ENCODE measurements around the gene NUDT1.

The NUDT1 gene

DNA sequence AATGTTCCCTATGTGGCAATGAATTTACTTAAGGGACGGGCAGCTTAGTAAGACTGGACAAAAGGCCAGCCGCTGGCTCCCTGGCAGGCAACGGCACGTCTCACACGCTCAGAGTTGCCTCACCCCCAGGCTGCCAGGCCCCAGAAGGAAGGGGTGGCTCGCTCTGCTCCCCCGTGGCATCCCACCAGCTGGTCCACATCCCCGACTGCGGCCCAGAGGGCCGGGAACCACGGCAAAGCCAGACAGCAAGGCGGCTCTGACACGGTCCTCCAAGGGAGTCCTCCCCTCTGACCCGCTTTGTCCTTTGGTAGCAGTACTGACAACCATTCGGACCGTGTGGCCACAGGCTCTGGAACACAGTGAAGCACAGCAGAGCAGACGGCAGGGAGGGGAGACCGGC lies 34.1 kb downstream of the NUDT1 start:
- no peak overlapping the region for H3K27ac ChIP-seq (ENCODE audit: insufficient read depth, low read length, poor library complexity, severe bottlenecking)
- H3K4me1 ChIP-seq (ENCODE audit: control insufficient read depth, insufficient read depth, low read length, poor library complexity, severe bottlenecking), result no peaks in the 10 kb centered on the region
- no peak overlapping the region for H3K4me3 ChIP-seq (ENCODE audit: insufficient read depth, low read depth, low read length, poor library complexity, severe bottlenecking)
- no peaks in the 10 kb centered on the region for H3K9me3 ChIP-seq (ENCODE audit: control insufficient read depth, low read length)
- H3K27me3 ChIP-seq (replicated peaks; ENCODE audit: control insufficient read depth, insufficient read depth, low read length, poor library complexity, severe bottlenecking), result no peaks in the 10 kb centered on the region
- H3K36me3 ChIP-seq (ENCODE audit: control insufficient read depth, insufficient read depth, low read length), result no peaks in the 10 kb centered on the region
- no peak for DNase-seq

- H3K27me3 ChIP-seq (replicated peaks; ENCODE audit: control insufficient read depth, insufficient read depth, low read length, poor library complexity, severe bottlenecking), result no peaks in the 10 kb centered on the region
- no peaks in the 10 kb centered on the region for H3K36me3 ChIP-seq (ENCODE audit: control insufficient read depth, insufficient read depth, low read length)
- H3K27ac ChIP-seq (ENCODE audit: insufficient read depth, low read length, poor library complexity, severe bottlenecking), result no peak overlapping the region
- no peak for DNase-seq
- H3K4me1 ChIP-seq (ENCODE audit: control insufficient read depth, insufficient read depth, low read length, poor library complexity, severe bottlenecking), result no peaks in the 10 kb centered on the region
- no peaks in the 10 kb centered on the region for H3K9me3 ChIP-seq (ENCODE audit: control insufficient read depth, low read length)
- no peak overlapping the region for H3K4me3 ChIP-seq (ENCODE audit: insufficient read depth, low read depth, low read length, poor library complexity, severe bottlenecking)
Observed at GRCh38 chr7:2278026-2278425, 36.0 kb downstream of the NUDT1 start.

DNA sequence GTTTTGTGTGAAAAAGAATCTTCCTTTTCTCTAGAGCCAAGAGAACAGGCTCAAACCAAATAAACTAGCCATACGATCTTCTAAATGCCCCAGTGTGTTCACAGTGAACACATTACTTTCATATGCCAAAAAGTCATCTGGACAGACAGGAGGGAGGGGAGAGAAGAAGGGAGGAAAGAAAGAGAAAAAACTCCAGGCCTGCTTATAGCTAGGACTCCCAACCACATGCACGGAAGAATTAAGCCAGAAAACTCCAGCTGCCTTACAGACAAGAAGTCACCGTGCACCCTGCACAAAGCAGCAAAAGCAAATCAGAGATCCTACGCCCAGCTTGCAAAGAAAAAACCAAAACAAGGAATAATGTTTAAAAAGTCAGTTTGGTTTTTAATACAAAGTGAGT lies 37.9 kb downstream of the NUDT1 start:
- no peak for DNase-seq
- Histone ChIP-seq H3K27me3 (replicated peaks; ENCODE audit: control insufficient read depth, insufficient read depth, low read length, poor library complexity, severe bottlenecking) (no peaks in the 10 kb centered on the region), H3K36me3 (ENCODE audit: control insufficient read depth, insufficient read depth, low read length) (no peaks in the 10 kb centered on the region), H3K4me3 (ENCODE audit: insufficient read depth, low read depth, low read length, poor library complexity, severe bottlenecking) (no peak overlapping the region), H3K27ac (ENCODE audit: insufficient read depth, low read length, poor library complexity, severe bottlenecking) (no peak overlapping the region), H3K4me1 (ENCODE audit: control insufficient read depth, insufficient read depth, low read length, poor library complexity, severe bottlenecking) (no peaks in the 10 kb centered on the region), H3K9me3 (ENCODE audit: control insufficient read depth, low read length) (no peaks in the 10 kb centered on the region)

- H3K27ac ChIP-seq (ENCODE audit: insufficient read depth, low read length, poor library complexity, severe bottlenecking), result no peak overlapping the region
- DNase-seq, result no peak
- H3K27me3 ChIP-seq (replicated peaks; ENCODE audit: control insufficient read depth, insufficient read depth, low read length, poor library complexity, severe bottlenecking), result no peaks in the 10 kb centered on the region
- H3K9me3 ChIP-seq (ENCODE audit: control insufficient read depth, low read length), result no peaks in the 10 kb centered on the region
- H3K4me3 ChIP-seq (ENCODE audit: insufficient read depth, low read depth, low read length, poor library complexity, severe bottlenecking), result no peak overlapping the region
- H3K4me1 ChIP-seq (ENCODE audit: control insufficient read depth, insufficient read depth, low read length, poor library complexity, severe bottlenecking), result no peaks in the 10 kb centered on the region
- H3K36me3 ChIP-seq (ENCODE audit: control insufficient read depth, insufficient read depth, low read length), result no peaks in the 10 kb centered on the region
Observed at GRCh38 chr7:2280424-2280823, 38.4 kb downstream of the NUDT1 start.

GRCh38 chr7:2281541-2281940 lies 39.5 kb downstream of the NUDT1 start:
- H3K4me3 ChIP-seq (ENCODE audit: insufficient read depth, low read depth, low read length, poor library complexity, severe bottlenecking), result no peak overlapping the region
- H3K9me3 ChIP-seq (ENCODE audit: control insufficient read depth, low read length), result no peaks in the 10 kb centered on the region
- DNase-seq, result no peak
- no peaks in the 10 kb centered on the region for H3K4me1 ChIP-seq (ENCODE audit: control insufficient read depth, insufficient read depth, low read length, poor library complexity, severe bottlenecking)
- H3K36me3 ChIP-seq (ENCODE audit: control insufficient read depth, insufficient read depth, low read length), result no peaks in the 10 kb centered on the region
- H3K27ac ChIP-seq (ENCODE audit: insufficient read depth, low read length, poor library complexity, severe bottlenecking), result no peak overlapping the region
- H3K27me3 ChIP-seq (replicated peaks; ENCODE audit: control insufficient read depth, insufficient read depth, low read length, poor library complexity, severe bottlenecking), result no peaks in the 10 kb centered on the region

- Histone ChIP-seq H3K27ac (ENCODE audit: insufficient read depth, low read length, poor library complexity, severe bottlenecking) (no peak overlapping the region), H3K36me3 (ENCODE audit: control insufficient read depth, insufficient read depth, low read length) (no peaks in the 10 kb centered on the region), H3K27me3 (replicated peaks; ENCODE audit: control insufficient read depth, insufficient read depth, low read length, poor library complexity, severe bottlenecking) (no peaks in the 10 kb centered on the region), H3K9me3 (ENCODE audit: control insufficient read depth, low read length) (no peaks in the 10 kb centered on the region), H3K4me3 (ENCODE audit: insufficient read depth, low read depth, low read length, poor library complexity, severe bottlenecking) (no peak overlapping the region), H3K4me1 (ENCODE audit: control insufficient read depth, insufficient read depth, low read length, poor library complexity, severe bottlenecking) (no peaks in the 10 kb centered on the region)
- DNase-seq, result no peak
Observed at GRCh38 chr7:2282185-2282751, 40.2 kb downstream of the NUDT1 start.

DNA sequence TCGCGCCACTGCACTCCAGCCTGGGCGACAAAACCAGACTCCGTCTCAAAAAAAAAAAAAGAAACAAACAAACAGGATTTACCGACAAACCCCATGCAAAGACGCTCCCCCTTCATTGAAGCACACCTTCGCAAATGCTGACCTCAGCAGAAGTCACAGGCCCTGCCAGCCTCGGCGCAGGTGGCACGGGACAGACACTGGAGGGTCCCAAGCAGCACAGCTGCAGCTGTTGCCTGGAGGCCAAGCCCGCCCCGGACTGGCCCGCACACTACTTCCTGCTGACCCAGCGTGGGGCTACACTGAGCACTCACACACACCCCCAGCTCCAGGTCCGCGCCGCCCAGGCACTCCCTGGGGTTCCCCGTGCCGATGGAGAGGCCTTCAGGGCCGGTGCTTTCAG lies 41.0 kb downstream of the NUDT1 start:
- no peak overlapping the region for H3K4me3 ChIP-seq (ENCODE audit: insufficient read depth, low read depth, low read length, poor library complexity, severe bottlenecking)
- no peaks in the 10 kb centered on the region for H3K4me1 ChIP-seq (ENCODE audit: control insufficient read depth, insufficient read depth, low read length, poor library complexity, severe bottlenecking)
- H3K36me3 ChIP-seq (ENCODE audit: control insufficient read depth, insufficient read depth, low read length), result no peaks in the 10 kb centered on the region
- H3K9me3 ChIP-seq (ENCODE audit: control insufficient read depth, low read length), result no peaks in the 10 kb centered on the region
- no peaks in the 10 kb centered on the region for H3K27me3 ChIP-seq (replicated peaks; ENCODE audit: control insufficient read depth, insufficient read depth, low read length, poor library complexity, severe bottlenecking)
- H3K27ac ChIP-seq (ENCODE audit: insufficient read depth, low read length, poor library complexity, severe bottlenecking), result no peak overlapping the region
- no peak for DNase-seq

- H3K36me3 ChIP-seq (ENCODE audit: control insufficient read depth, insufficient read depth, low read length), result no peaks in the 10 kb centered on the region
- no peaks in the 10 kb centered on the region for H3K27me3 ChIP-seq (replicated peaks; ENCODE audit: control insufficient read depth, insufficient read depth, low read length, poor library complexity, severe bottlenecking)
- no peaks in the 10 kb centered on the region for H3K4me1 ChIP-seq (ENCODE audit: control insufficient read depth, insufficient read depth, low read length, poor library complexity, severe bottlenecking)
- H3K27ac ChIP-seq (ENCODE audit: insufficient read depth, low read length, poor library complexity, severe bottlenecking), result no peak overlapping the region
- H3K4me3 ChIP-seq (ENCODE audit: insufficient read depth, low read depth, low read length, poor library complexity, severe bottlenecking), result no peak overlapping the region
- H3K9me3 ChIP-seq (ENCODE audit: control insufficient read depth, low read length), result no peaks in the 10 kb centered on the region
- no peak for DNase-seq
Observed at GRCh38 chr7:2287745-2288144, 45.7 kb downstream of the NUDT1 start.

- no peak overlapping the region for H3K4me3 ChIP-seq (ENCODE audit: insufficient read depth, low read depth, low read length, poor library complexity, severe bottlenecking)
- no peaks in the 10 kb centered on the region for H3K36me3 ChIP-seq (ENCODE audit: control insufficient read depth, insufficient read depth, low read length)
Observed at GRCh38 chr7:2288503-2288902, 46.5 kb downstream of the NUDT1 start.

DNA sequence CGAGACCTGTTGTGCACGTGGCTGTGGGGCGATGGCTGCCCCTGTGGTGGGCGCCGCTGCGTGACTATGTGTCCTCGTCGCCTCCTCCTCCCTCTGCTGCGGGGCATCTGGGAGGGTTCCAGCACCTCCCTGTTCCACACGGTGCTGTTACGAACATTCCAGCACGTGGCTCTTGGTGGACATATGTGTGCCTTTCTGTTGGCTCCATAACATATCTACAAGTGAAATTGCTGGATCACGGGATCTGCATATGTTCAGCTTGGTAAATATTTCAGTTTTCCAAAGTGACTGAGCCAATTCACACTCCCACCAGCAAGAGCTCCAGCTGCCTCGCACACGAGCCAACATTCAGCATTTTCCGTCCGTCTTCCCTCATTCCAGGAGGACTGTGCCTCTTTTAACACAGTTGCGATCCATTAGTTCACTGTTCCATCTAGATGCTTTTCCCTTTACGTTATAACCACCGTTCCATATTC lies 47.1 kb downstream of the NUDT1 start:
- Histone ChIP-seq H3K27me3 (replicated peaks; ENCODE audit: control insufficient read depth, insufficient read depth, low read length, poor library complexity, severe bottlenecking) (no peaks in the 10 kb centered on the region), H3K4me1 (ENCODE audit: control insufficient read depth, insufficient read depth, low read length, poor library complexity, severe bottlenecking) (no peaks in the 10 kb centered on the region), H3K4me3 (ENCODE audit: insufficient read depth, low read depth, low read length, poor library complexity, severe bottlenecking) (no peak overlapping the region), H3K9me3 (ENCODE audit: control insufficient read depth, low read length) (no peaks in the 10 kb centered on the region), H3K27ac (ENCODE audit: insufficient read depth, low read length, poor library complexity, severe bottlenecking) (no peak overlapping the region), H3K36me3 (ENCODE audit: control insufficient read depth, insufficient read depth, low read length) (no peaks in the 10 kb centered on the region)
- DNase-seq, result no peak

More at GRCh38 chr7:2288503-2288902, 46.5 kb downstream of the NUDT1 start:
- Histone ChIP-seq H3K27ac (ENCODE audit: insufficient read depth, low read length, poor library complexity, severe bottlenecking) (no peak overlapping the region), H3K27me3 (replicated peaks; ENCODE audit: control insufficient read depth, insufficient read depth, low read length, poor library complexity, severe bottlenecking) (no peaks in the 10 kb centered on the region), H3K9me3 (ENCODE audit: control insufficient read depth, low read length) (no peaks in the 10 kb centered on the region), H3K4me1 (ENCODE audit: control insufficient read depth, insufficient read depth, low read length, poor library complexity, severe bottlenecking) (no peaks in the 10 kb centered on the region)
- no peak for DNase-seq
